Fibroblast of skin of scalp (primary cell): ENCODE measurements around the gene AGBL1.
"Not testable (repeated sequence)": the region's sequence is repeated elsewhere in the genome, so short reads cannot be mapped to it uniquely, and the experiment has no call there.

ENCODE experiments used
- DNase-seq: peaks from one replicate; pipeline ENCODE4 v3.0.0-alpha.2; 2013

Gene AGBL1

GRCh38 chr15:86403914-86404583 is 324.4 kb downstream of the AGBL1 start:
- no peak for DNase-seq

DNA sequence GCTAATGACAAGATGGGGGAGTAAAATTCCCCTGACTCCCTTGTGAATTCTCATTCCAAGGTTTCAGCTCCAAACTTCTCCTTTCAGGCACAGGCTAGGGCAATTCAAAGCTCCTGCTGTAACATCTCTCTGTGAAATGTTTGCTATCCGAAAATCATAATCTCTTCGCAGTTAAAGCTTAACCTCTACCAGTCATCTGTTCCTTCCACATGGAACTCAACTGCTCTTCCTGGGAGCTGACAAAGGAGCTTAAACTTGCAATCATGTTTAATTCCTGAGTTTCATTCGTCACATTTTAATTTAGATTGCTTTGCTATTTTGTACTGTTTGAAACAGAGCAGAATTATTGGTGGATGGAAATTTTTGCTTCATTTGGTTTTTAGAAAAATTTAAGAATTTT is 328.6 kb downstream of the AGBL1 start:
- no peak for DNase-seq

DNA sequence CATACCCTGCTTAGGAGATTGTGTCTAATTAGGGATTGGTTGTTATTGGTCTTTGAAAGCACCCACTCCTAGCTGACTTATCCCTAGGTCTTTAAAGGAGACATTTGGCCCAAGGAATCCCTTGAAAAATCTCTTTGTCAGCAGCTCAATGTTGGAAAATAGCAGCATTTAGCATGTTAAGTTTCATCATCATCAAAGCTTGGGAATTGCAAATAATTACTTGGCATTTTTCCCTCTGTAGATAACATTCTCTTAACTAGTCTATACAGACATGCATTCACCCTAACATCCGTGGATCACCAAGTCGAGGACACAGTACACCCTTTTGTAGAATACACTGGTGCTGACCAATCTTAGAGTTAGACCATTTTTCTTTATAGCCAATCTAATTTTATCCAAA is 332.2 kb downstream of the AGBL1 start:
- DNase-seq, result no peak

GRCh38 chr15:86413191-86413590 is 333.5 kb downstream of the AGBL1 start:
- no peak for DNase-seq

DNA sequence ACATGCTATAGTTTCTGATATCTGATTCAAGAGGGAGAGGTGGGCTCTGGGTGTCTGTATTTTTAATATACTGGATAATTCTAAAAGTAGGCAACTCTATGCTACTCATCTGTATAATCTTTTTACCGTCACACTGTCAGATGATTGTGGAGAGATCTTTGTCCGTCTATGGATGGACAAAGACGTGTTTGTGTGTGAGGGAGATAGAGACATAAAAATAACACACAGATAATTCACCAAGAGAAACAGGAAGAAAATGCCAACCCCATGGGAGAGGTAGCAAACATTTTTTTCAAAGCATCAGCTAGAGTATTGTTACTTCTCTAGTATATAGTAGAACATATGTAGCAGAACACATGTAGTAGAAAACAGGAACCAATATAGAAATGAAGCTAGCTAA is 346.1 kb downstream of the AGBL1 start:
- no peak for DNase-seq

DNA sequence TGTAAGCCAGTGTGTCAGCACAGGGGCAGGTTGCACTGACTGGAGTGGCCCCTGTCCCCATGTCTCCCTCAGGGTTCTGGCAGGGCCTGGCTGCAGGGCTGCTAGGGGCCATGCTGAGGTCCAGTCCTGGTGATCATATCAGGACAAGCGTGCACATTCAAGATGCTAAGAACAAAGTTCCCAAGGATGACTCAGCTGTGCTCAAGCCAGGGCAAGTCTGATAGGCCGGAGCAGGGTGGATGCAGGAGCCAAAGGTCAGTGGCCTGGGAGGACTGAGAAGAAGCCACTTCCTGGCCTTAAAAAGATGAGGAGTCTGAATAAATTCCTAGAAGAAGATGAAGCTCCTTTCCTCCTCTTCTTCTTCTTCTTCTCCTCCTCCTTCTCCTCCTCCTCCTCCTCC is 353.2 kb downstream of the AGBL1 start:
- no peak for DNase-seq

- DNase-seq, result no peak
Observed at GRCh38 chr15:86433983-86434382, 354.3 kb downstream of the AGBL1 start.

- no peak for DNase-seq
Observed at GRCh38 chr15:86439614-86440013, 359.9 kb downstream of the AGBL1 start.

GRCh38 chr15:86444527-86444926 is 364.9 kb downstream of the AGBL1 start:
- DNase-seq, result no peak

- no peak for DNase-seq
Observed at GRCh38 chr15:86445579-86446252, 366.0 kb downstream of the AGBL1 start.

GRCh38 chr15:86446253-86446640 is 366.6 kb downstream of the AGBL1 start:
- DNase-seq, result no peak

- not testable (repeated sequence) for DNase-seq
Observed at GRCh38 chr15:86465470-86466039, 385.9 kb downstream of the AGBL1 start.

GRCh38 chr15:86481720-86482119 is 402.0 kb downstream of the AGBL1 start:
- no peak for DNase-seq

DNA sequence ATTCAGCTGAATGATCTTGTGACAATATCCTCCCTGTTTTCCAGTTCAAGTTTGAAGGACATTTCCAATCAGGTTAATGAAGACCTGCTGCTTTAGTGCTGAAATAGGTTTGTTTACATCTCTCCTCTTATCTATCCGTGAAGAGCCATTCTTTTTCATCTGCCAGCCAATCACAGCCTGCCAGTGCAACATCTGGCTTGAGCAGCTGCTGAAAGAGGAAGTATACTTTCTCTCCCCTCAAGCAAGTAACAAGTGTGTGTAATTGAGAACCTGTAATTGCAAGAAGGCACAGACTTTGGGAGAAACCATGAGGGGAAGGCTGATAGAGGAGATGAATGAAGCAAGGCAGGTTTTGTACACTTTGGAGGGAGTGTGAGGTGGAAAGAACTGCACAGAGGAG is 404.3 kb downstream of the AGBL1 start:
- DNase-seq, result no peak

DNA sequence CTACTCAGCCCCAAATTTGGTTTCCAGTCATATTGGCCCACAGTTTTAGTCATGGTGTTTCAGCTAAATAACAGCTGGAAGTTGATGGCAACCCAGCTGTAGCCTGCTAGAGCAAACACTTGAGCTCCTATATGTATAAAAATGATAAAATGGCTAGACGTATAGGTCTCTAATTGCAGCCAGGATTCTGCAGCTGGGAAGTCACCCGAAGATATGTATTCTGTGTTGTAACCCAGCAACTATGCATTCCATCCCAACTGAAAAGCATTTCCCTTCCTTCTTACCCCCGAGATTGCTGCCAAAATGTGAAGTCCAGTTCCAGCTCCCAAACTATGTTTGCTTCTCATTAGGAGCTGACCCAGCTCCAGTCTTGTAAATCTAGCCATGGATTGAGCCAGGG is 408.4 kb downstream of the AGBL1 start:
- DNase-seq, result no peak

DNA sequence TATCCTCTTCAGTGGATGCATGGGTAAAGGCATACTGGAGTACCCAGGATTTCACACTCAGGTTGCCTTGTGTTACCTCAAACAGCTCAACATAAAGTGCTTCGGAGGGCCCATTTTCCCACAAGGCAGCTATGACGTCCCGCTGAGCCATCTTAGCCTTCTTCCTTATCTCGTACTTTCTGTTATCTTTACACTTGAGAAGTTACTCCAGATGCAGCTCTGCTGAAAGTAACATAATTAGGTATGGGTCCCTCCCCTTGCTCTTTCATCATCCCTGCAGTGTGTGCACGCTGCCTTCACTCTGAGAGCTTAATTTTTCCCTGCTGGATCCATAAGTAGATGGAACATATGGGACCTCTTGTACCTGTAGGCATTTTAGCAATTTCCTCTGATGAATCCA is 410.3 kb downstream of the AGBL1 start:
- no peak for DNase-seq

- DNase-seq, result no peak
Observed at GRCh38 chr15:86491118-86491517, 411.4 kb downstream of the AGBL1 start.

DNA sequence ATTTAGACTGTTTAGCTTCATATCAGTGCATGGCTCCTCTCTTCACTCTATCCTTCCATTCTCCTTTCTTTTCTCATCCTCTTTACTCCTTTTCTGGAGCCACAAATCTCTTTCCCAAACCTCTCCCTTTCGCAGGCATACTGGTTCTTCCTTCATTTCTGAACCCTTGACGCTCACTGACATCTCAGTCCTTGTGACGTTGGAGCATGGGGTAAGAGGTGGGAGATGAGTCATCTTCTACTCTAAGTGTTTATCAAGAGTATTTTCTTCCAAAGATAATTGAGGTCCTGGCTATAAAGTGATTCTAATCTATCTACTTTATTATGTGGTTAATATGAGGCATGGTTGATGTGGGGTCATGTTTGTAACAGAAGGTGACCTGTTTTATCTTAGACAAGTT is 414.2 kb downstream of the AGBL1 start:
- no peak for DNase-seq

DNA sequence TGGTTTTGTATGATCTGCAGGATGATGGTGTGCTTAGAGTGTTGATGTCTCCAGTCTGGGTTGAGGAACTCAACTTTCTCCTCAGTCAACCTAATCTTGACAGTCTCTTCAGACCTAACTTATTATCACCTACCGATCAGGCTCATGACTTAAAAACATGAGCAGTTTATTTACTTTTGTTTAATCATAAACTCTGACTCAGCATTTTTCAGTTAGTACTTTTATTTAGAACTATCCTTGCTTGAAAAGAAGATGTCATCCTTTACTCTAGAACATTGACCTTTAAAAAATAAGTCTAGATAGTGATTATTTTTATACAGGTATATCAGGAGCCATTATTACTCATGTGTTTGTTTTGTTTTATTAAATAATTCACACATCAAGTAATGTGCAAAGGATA is 414.8 kb downstream of the AGBL1 start:
- no peak for DNase-seq

GRCh38 chr15:86502301-86502700 is 422.6 kb downstream of the AGBL1 start:
- DNase-seq, result no peak

DNA sequence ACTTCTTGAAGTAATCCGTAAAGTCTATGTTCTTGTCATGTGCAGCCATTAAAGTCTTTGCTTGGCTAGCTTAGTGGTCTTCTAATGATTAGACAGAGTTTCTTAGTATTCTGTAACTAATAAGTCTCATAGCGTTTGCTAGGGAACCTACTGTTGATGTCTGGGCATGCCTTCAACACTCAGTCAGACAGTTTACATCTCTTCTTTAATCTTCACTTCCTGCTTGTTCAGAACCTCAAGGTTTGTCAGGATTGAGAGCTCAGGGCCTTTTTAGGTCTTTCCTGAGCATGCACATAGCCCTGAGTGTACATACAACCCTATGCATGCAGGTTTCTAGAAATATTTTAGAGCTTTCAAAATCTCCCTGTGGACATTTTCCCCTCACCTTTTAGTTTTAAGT is 426.3 kb downstream of the AGBL1 start:
- DNase-seq, result no peak

GRCh38 chr15:86506401-86506800 is 426.7 kb downstream of the AGBL1 start:
- no peak for DNase-seq

GRCh38 chr15:86515625-86516024 is 436.0 kb downstream of the AGBL1 start:
- DNase-seq, result no peak

DNA sequence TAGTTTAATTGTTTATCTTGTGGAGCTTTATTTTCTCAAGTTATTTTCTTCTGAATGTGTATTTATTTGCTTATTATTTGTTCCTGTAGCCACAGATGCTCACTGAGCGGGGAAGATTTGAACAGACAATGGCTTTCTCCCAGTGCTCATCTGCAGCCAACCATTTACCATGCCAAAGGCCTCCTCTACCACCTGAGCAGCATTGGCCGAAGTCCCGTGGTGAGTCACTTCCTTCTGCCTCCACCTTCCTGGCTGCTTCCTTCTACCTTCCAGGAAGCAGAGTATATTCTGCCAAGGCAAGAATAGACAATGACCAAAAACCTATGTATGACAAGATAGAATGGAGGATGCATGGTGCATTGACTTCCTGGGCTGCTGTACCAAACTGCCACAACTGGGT is 443.1 kb downstream of the AGBL1 start:
- no peak for DNase-seq
